Neural progenitor cell (in vitro differentiated cells): ENCODE results near the gene ZNF653. TPM values are rescaled to one million over a fixed set of nuclear protein-coding genes. Genes with fewer than 3 reads are reported as not detected.
A peak's percentile ranks its signal among the peaks of the same experiment; 100 is the strongest.

Experiments
- DNase-seq: peaks from one replicate; pipeline ENCODE4 v3.0.0-alpha.2; 2016; ENCODE audit warnings: low spot score
- H2AFZ ChIP-seq: fragments of 200-600 bp; sonication (generic); replicated peaks from 2 replicates; pipeline ENCODE4 v1.6.1; 2016; ENCODE audit warnings: antibody characterized with exemption
- H3F3A ChIP-seq: fragments of 200-600 bp; sonication (generic); 2 replicates; pipeline ENCODE4 v1.6.1; 2016; ENCODE audit warnings: antibody characterized with exemption, low read depth
- H3K27ac ChIP-seq: fragments of 200-600 bp; sonication (generic); 2 replicates; pipeline ENCODE4 v1.5.1; 2016; ENCODE audit warnings: mild to moderate bottlenecking
- H3K27me3 ChIP-seq: fragments of 200-600 bp; sonication (generic); 2 replicates; pipeline ENCODE4 v1.6.1; 2016; ENCODE audit warnings: mild to moderate bottlenecking, moderate library complexity
- H3K36me3 ChIP-seq: fragments of 200-600 bp; sonication (generic); 2 replicates; pipeline ENCODE4 v1.5.1; 2016
- H3K4me1 ChIP-seq: fragments of 200-600 bp; sonication (generic); 2 replicates; pipeline ENCODE4 v1.6.1; 2016; ENCODE audit warnings: mixed run types
- H3K4me2 ChIP-seq: fragments of 200-600 bp; sonication (generic); 2 replicates; pipeline ENCODE4 v1.6.1; 2016
- H3K4me3 ChIP-seq: fragments of 200-600 bp; sonication (generic); 2 replicates; pipeline ENCODE4 v1.5.1; 2016
- H3K79me2 ChIP-seq: fragments of 200-600 bp; sonication (generic); 2 replicates; pipeline ENCODE4 v1.6.1; 2016; ENCODE audit warnings: low read depth
- H3K9ac ChIP-seq: fragments of 200-600 bp; sonication (generic); 2 replicates; pipeline ENCODE4 v1.6.1; 2016
- H3K9me3 ChIP-seq: fragments of 200-600 bp; sonication (generic); 2 replicates; pipeline ENCODE4 v1.5.1; 2016; ENCODE audit warnings: low read depth
- H4K20me1 ChIP-seq: fragments of 200-600 bp; sonication (generic); 2 replicates; pipeline ENCODE4 v1.6.1; 2016; ENCODE audit warnings: low read depth
- H3K27ac Mint-ChIP-seq: 3 replicates; pipeline ENCODE4 v1.8.0; 2021; ENCODE audit warnings: mixed read lengths
- H3K27me3 Mint-ChIP-seq: 2 replicates; pipeline ENCODE4 v1.8.0; 2022; ENCODE audit warnings: low read depth, mild to moderate bottlenecking, inconsistent platforms, moderate library complexity, mixed read lengths; ENCODE audit not compliant: insufficient read depth
- H3K36me3 Mint-ChIP-seq: 3 replicates; pipeline ENCODE4 v1.8.0; 2021; ENCODE audit warnings: mixed read lengths
- H3K4me1 Mint-ChIP-seq: 3 replicates; pipeline ENCODE4 v1.8.0; 2021; ENCODE audit warnings: mixed read lengths
- H3K4me3 Mint-ChIP-seq: 3 replicates; pipeline ENCODE4 v1.8.0; 2021; ENCODE audit warnings: mild to moderate bottlenecking, moderate library complexity, mixed read lengths
- H3K9me3 Mint-ChIP-seq: 3 replicates; pipeline ENCODE4 v1.8.0; 2020; ENCODE audit warnings: mixed read lengths
- EZH2 ChIP-seq: fragments of 200-600 bp; sonication (generic); IDR thresholded peaks from 2 replicates; pipeline ENCODE4 v1.6.1; 2017; ENCODE audit warnings: antibody characterized with exemption, mild to moderate bottlenecking, moderate library complexity
- EZH2phosphoT487 ChIP-seq: fragments of 200-600 bp; sonication (generic); IDR thresholded peaks from 2 replicates; pipeline ENCODE4 v1.6.1; 2017; ENCODE audit warnings: antibody characterized with exemption
- total RNA-seq: library from RNA; depleted of rRNA; stranded (reverse); fragments of >200 nt; gene quantifications from 2 replicates; pipeline ENCODE4 v1.2.3, GENCODE V29; 2015; ENCODE audit warnings: low replicate concordance
- TF ChIP-seq, protein P1 (sequence below): fragments of 200-600 bp; sonication (generic); IDR thresholded peaks from 2 replicates; pipeline ENCODE4 v1.5.1; 2017; ENCODE audit warnings: antibody characterized with exemption, mild to moderate bottlenecking

Gene ZNF653, protein sequence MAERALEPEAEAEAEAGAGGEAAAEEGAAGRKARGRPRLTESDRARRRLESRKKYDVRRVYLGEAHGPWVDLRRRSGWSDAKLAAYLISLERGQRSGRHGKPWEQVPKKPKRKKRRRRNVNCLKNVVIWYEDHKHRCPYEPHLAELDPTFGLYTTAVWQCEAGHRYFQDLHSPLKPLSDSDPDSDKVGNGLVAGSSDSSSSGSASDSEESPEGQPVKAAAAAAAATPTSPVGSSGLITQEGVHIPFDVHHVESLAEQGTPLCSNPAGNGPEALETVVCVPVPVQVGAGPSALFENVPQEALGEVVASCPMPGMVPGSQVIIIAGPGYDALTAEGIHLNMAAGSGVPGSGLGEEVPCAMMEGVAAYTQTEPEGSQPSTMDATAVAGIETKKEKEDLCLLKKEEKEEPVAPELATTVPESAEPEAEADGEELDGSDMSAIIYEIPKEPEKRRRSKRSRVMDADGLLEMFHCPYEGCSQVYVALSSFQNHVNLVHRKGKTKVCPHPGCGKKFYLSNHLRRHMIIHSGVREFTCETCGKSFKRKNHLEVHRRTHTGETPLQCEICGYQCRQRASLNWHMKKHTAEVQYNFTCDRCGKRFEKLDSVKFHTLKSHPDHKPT
- 3.4 and 15.8 TPM in 2 replicates for total RNA-seq

DNA sequence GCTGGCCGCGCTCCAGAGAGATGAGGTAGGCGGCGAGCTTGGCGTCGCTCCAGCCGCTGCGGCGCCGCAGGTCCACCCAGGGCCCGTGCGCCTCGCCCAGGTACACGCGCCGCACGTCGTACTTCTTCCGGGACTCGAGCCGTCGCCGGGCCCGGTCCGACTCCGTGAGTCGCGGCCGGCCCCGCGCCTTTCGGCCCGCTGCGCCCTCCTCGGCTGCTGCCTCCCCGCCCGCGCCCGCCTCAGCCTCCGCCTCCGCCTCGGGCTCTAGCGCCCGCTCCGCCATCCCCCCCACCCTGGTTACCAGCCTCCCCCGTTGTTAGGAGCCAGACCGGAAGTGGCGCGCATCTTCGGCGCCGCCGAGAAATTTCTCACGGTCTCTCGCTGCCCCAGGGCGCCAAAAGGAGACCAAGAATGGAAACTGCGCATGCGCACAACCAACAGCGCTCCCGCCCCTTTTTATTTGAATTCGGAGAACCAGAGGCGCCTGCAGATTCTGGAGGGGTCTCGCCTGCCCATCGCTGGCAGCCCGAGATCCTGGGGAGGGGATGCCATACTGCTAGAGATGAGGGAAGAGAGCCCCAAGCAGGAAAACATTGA, at the start of gene ZNF653:
TSS of gene ZNF653 (minus strand) at position 336 of the 597 bp plus-strand sequence. CDS start at position 283, 53 bp downstream.
- peak within 1 kb of the TSS; percentile 54 for H3K27ac ChIP-seq
- Mint-ChIP-seq H3K36me3 (peaks cover 3% of the 10 kb centered on the region), H3K4me1 (peaks cover 14% of the 10 kb centered on the region), H3K4me3 (peak within 1 kb of the TSS; percentile 91), H3K9me3 (no peaks in the 10 kb centered on the region), H3K27ac (peak within 1 kb of the TSS; percentile 74), H3K27me3 (peaks cover 9% of the 10 kb centered on the region)
- peak within 1 kb of the TSS; percentile 82 for H2AFZ ChIP-seq
- H3K27me3 ChIP-seq = no peaks in the 10 kb centered on the region
- peak within 1 kb of the TSS; percentile 85 for H3K4me2 ChIP-seq
- peak; percentile 99 for DNase-seq
- peak within 1 kb of the TSS; percentile 57 for H3K9ac ChIP-seq
- no peaks in the 10 kb centered on the region for H3K36me3 ChIP-seq
- H3K9me3 ChIP-seq = no peaks in the 10 kb centered on the region
- H4K20me1 ChIP-seq = no peaks in the 10 kb centered on the region
- no peak for TF ChIP-seq EZH2phosphoT487
- TF ChIP-seq EZH2 = no peak
- H3K4me3 ChIP-seq = peak within 1 kb of the TSS; percentile 91
- H3K79me2 ChIP-seq = peaks cover 18% of the 10 kb centered on the region
- peaks cover 10% of the 10 kb centered on the region for H3F3A ChIP-seq
- no peaks in the 10 kb centered on the region for H3K4me1 ChIP-seq

DNA sequence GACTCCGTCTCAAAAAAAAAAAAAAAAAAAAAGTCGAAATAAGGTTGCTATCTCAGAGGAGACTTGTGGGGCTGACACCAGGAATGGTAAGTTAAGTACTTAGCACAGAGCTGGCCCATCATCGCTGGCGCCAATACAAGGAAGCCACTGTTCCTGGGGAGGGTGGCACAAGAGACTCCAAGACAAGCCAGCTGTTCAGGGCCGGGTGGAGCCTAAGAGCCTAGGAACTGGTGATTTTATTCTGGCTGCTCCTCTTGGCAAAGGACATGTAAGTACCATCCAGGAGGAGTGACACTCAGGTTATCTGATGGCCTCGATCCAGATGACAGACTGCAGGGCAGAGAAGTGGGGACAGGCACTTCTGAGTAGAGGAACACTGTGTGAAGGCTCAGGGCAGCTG, 49.6 kb upstream of the ZNF653 start:
- Mint-ChIP-seq H3K4me1 (peaks cover 19% of the 10 kb centered on the region), H3K4me3 (peak overlapping the region; percentile 19), H3K9me3 (no peaks in the 10 kb centered on the region), H3K36me3 (peaks cover 11% of the 10 kb centered on the region), H3K27ac (no peak overlapping the region), H3K27me3 (peaks cover 4% of the 10 kb centered on the region)
- no peak overlapping the region for H3K4me2 ChIP-seq
- H3K4me3 ChIP-seq = no peak overlapping the region
- H3K27me3 ChIP-seq = no peaks in the 10 kb centered on the region
- H3K9ac ChIP-seq = no peak overlapping the region
- H3K36me3 ChIP-seq = no peaks in the 10 kb centered on the region
- H2AFZ ChIP-seq = no peak overlapping the region
- peaks cover 22% of the 10 kb centered on the region for H4K20me1 ChIP-seq
- peaks cover 5% of the 10 kb centered on the region for H3K4me1 ChIP-seq
- peaks cover 4% of the 10 kb centered on the region for H3F3A ChIP-seq
- peaks cover 40% of the 10 kb centered on the region for H3K79me2 ChIP-seq
- H3K9me3 ChIP-seq = no peaks in the 10 kb centered on the region
- TF ChIP-seq, protein P1, sequence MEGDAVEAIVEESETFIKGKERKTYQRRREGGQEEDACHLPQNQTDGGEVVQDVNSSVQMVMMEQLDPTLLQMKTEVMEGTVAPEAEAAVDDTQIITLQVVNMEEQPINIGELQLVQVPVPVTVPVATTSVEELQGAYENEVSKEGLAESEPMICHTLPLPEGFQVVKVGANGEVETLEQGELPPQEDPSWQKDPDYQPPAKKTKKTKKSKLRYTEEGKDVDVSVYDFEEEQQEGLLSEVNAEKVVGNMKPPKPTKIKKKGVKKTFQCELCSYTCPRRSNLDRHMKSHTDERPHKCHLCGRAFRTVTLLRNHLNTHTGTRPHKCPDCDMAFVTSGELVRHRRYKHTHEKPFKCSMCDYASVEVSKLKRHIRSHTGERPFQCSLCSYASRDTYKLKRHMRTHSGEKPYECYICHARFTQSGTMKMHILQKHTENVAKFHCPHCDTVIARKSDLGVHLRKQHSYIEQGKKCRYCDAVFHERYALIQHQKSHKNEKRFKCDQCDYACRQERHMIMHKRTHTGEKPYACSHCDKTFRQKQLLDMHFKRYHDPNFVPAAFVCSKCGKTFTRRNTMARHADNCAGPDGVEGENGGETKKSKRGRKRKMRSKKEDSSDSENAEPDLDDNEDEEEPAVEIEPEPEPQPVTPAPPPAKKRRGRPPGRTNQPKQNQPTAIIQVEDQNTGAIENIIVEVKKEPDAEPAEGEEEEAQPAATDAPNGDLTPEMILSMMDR = no peak
- no peak for TF ChIP-seq EZH2phosphoT487
- TF ChIP-seq EZH2 = no peak
- no peak overlapping the region for H3K27ac ChIP-seq
- no peak for DNase-seq

DNA sequence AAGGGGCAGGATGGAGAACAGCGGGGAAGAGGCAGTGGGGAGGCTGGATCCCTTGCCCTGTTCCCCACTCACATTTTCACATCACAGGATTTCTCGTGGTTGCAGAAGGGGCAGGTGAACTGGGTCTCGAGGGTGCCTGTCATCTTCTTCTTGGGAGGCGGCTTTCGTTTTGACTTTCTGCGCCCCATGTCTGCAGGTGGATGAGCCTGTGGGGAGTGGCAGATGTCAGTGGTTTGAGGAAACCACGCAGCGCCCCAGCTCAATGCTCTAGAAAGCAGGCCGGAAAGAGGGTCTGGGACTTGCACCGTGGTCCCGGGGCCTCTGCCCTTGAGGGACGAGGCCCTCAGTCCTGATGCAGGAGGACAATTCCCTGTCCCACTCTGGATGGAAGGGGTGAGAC, 48.5 kb upstream of the ZNF653 start:
- H3F3A ChIP-seq = no peaks in the 10 kb centered on the region
- H3K4me1 ChIP-seq = peaks cover 5% of the 10 kb centered on the region
- no peaks in the 10 kb centered on the region for H3K27me3 ChIP-seq
- H3K36me3 ChIP-seq = no peaks in the 10 kb centered on the region
- H3K4me2 ChIP-seq = no peak overlapping the region
- H3K4me3 ChIP-seq = no peak overlapping the region
- H3K9me3 ChIP-seq = no peaks in the 10 kb centered on the region
- no peak overlapping the region for H3K27ac ChIP-seq
- no peak overlapping the region for H3K9ac ChIP-seq
- Mint-ChIP-seq H3K36me3 (peaks cover 11% of the 10 kb centered on the region), H3K27ac (no peak overlapping the region), H3K4me1 (peaks cover 14% of the 10 kb centered on the region), H3K9me3 (no peaks in the 10 kb centered on the region), H3K4me3 (no peak overlapping the region), H3K27me3 (peaks cover 4% of the 10 kb centered on the region)
- no peak for DNase-seq
- no peak overlapping the region for H2AFZ ChIP-seq
- TF ChIP-seq, protein P1 = no peak
- TF ChIP-seq EZH2phosphoT487 = no peak
- no peak for TF ChIP-seq EZH2
- peaks cover 40% of the 10 kb centered on the region for H3K79me2 ChIP-seq
- H4K20me1 ChIP-seq = peaks cover 22% of the 10 kb centered on the region
